ENCODE results near the gene RABGAP1L. TPM values are rescaled to one million over a fixed set of nuclear protein-coding genes. Genes with fewer than 3 reads are reported as not detected.

RABGAP1L gene
- total RNA-seq, 1 donor from 2014 or later: 48.5 TPM

GRCh38 chr1:174874331-174875053 lies 715.2 kb downstream of the RABGAP1L start:
- Mint-ChIP-seq H3K27me3 (ENCODE audit: low read depth) (no peaks in the 10 kb centered on the region), H3K9me3 (no peaks in the 10 kb centered on the region), H3K4me1 (peaks cover 49% of the 10 kb centered on the region), H3K36me3 (no peaks in the 10 kb centered on the region), H3K4me3 (peak overlapping the region; percentile 61), H3K27ac (peak overlapping the region; percentile 91)
- TF ChIP-seq CTCF (IDR thresholded peaks at IDR 0.05; ENCODE audit: unreplicated experiment): no peak
- no peak for DNase-seq (ENCODE audit: low spot score in 2 of 2, unreplicated experiment in 2 of 2)

GRCh38 chr1:174875306-174875705 lies 716.0 kb downstream of the RABGAP1L start:
- peak; percentile 28 to 47 for DNase-seq (ENCODE audit: low spot score in 2 of 2, unreplicated experiment in 2 of 2)
- peak overlapping the region; percentile 61 for H3K4me3 Mint-ChIP-seq

GRCh38 chr1:174877208-174877673 lies 717.9 kb downstream of the RABGAP1L start:
- peak overlapping the region; percentile 61 for H3K4me3 Mint-ChIP-seq
- no peaks in the 10 kb centered on the region for H3K36me3 Mint-ChIP-seq
- peak overlapping the region; percentile 91 for H3K27ac Mint-ChIP-seq
- peaks cover 40% of the 10 kb centered on the region for H3K4me1 Mint-ChIP-seq
- TF ChIP-seq CTCF (IDR thresholded peaks at IDR 0.05; ENCODE audit: unreplicated experiment): no peak
- DNase-seq (ENCODE audit: low spot score in 2 of 2, unreplicated experiment in 2 of 2): no peak
- no peaks in the 10 kb centered on the region for H3K9me3 Mint-ChIP-seq
- no peaks in the 10 kb centered on the region for H3K27me3 Mint-ChIP-seq (ENCODE audit: low read depth)

More at GRCh38 chr1:174875306-174875705, 716.0 kb downstream of the RABGAP1L start:
- no peaks in the 10 kb centered on the region for H3K9me3 Mint-ChIP-seq
- no peak for TF ChIP-seq CTCF (IDR thresholded peaks at IDR 0.05; ENCODE audit: unreplicated experiment)
- H3K4me1 Mint-ChIP-seq: peaks cover 49% of the 10 kb centered on the region
- H3K27ac Mint-ChIP-seq: peak overlapping the region; percentile 91
- no peaks in the 10 kb centered on the region for H3K27me3 Mint-ChIP-seq (ENCODE audit: low read depth)
- no peaks in the 10 kb centered on the region for H3K36me3 Mint-ChIP-seq

GRCh38 chr1:174880171-174880570 lies 720.9 kb downstream of the RABGAP1L start:
- DNase-seq (ENCODE audit: low spot score in 2 of 2, unreplicated experiment in 2 of 2): no peak
- H3K4me1 Mint-ChIP-seq: peaks cover 30% of the 10 kb centered on the region
- no peaks in the 10 kb centered on the region for H3K9me3 Mint-ChIP-seq
- no peak overlapping the region for H3K27ac Mint-ChIP-seq
- no peaks in the 10 kb centered on the region for H3K27me3 Mint-ChIP-seq (ENCODE audit: low read depth)
- TF ChIP-seq CTCF (IDR thresholded peaks at IDR 0.05; ENCODE audit: unreplicated experiment): no peak
- H3K36me3 Mint-ChIP-seq: no peaks in the 10 kb centered on the region
- H3K4me3 Mint-ChIP-seq: no peak overlapping the region

GRCh38 chr1:174883409-174883808 lies 724.1 kb downstream of the RABGAP1L start:
- DNase-seq (ENCODE audit: low spot score in 2 of 2, unreplicated experiment in 2 of 2): no peak
- Mint-ChIP-seq H3K27ac (no peak overlapping the region), H3K4me1 (peaks cover 3% of the 10 kb centered on the region), H3K4me3 (no peak overlapping the region), H3K36me3 (peaks cover 5% of the 10 kb centered on the region), H3K27me3 (ENCODE audit: low read depth) (no peaks in the 10 kb centered on the region), H3K9me3 (no peaks in the 10 kb centered on the region)
- no peak for TF ChIP-seq CTCF (IDR thresholded peaks at IDR 0.05; ENCODE audit: unreplicated experiment)
